ENCODE results near the gene ENTPD8.

GRCh38 chr9:137391411-137391754, 49.8 kb downstream of the ENTPD8 start:
- TF ChIP-seq POLR2AphosphoS5 (IDR thresholded peaks at IDR 0.05) (no peak), CTCF (IDR thresholded peaks at IDR 0.05) (no peak), EP300 (IDR thresholded peaks at IDR 0.05) (no peak)
